Adrenal gland (tissue), 12 donors: ENCODE results near the gene LPP. TPM values are rescaled to one million over a fixed set of nuclear protein-coding genes. Genes with fewer than 3 reads are reported as not detected.

Experiments
- DNase-seq, 7 donors: peaks; one replicate each; pipeline ENCODE4 v3.0.0-alpha.2; 2019 to 2020
- H3K27ac ChIP-seq, 5 donors: fragments of 200-600 bp; sonication (generic) in 4 of 5; 1 replicate in 3 of 5; 2 replicates in 2 of 5; pipeline versions ENCODE4 v1.5.1 to v1.8.0; 2016 to 2020; ENCODE audit warnings: mild to moderate bottlenecking in 1 of 5
- H3K27me3 ChIP-seq: fragments of 200-600 bp; 2 replicates; pipeline ENCODE4 v1.8.0; 2021
- H3K36me3 ChIP-seq, 2 donors: fragments of 200-600 bp; replicated peaks in 1 of 2; 1 replicate in 1 of 2; 2 replicates in 1 of 2; pipeline versions ENCODE4 v1.5.1 to v1.8.0; 2018 to 2022
- H3K4me1 ChIP-seq, 2 donors: fragments of 200-600 bp; replicated peaks in 1 of 2; 1 replicate in 1 of 2; 2 replicates in 1 of 2; pipeline versions ENCODE4 v1.5.1 to v1.8.0; 2018 to 2021
- H3K4me3 ChIP-seq, 4 donors: fragments of 200-600 bp; sonication (generic) in 3 of 4; one replicate each; pipeline ENCODE4 v1.5.1; 2016 to 2018
- H3K9me3 ChIP-seq, 3 donors: fragments of 200-600 bp; sonication (generic) in 1 of 3; replicated peaks in 1 of 3; 1 replicate in 2 of 3; 2 replicates in 1 of 3; pipeline versions ENCODE4 v1.5.1 to v1.8.0; 2016 to 2021
- CTCF ChIP-seq, 6 experiments: fragments of 450-650 bp in 4 of 6; fragments of 200-600 bp in 2 of 6; sonication (generic) in 1 of 6; IDR thresholded peaks; 1 replicate in 5 of 6; 2 replicates in 1 of 6; pipeline versions ENCODE4 v1.5.1 to v1.8.0; 2016 to 2021; ENCODE audit warnings: antibody characterized with exemption in 6 of 6, mild to moderate bottlenecking in 2 of 6, moderate library complexity in 1 of 6
- POLR2A ChIP-seq, 2 donors: fragments of 450-650 bp; IDR thresholded peaks; one replicate each; pipeline ENCODE4 v1.6.1; 2017; ENCODE audit warnings: antibody characterized with exemption in 2 of 2, mild to moderate bottlenecking in 2 of 2, moderate library complexity in 1 of 2
- WGBS, 4 donors: extraction: QIAGEN DNeasy Blood & Tissue Kit in 2 of 4; methylation state at CpG; one replicate each; pipeline versions ENCODE4 v1.1.5 to v1.1.7; 2013 to 2017; 5-methylcytosine and 5-hydroxymethylcytosine counted together
- intact Hi-C, 2 donors: fragments of 100-400 bp; cut with DNase I; formaldehyde crosslinking; loops; one replicate each; pipeline versions ENCODE4 v1.14.1 to v1.15.0; 2022 to 2023
- polyA plus RNA-seq, 3 donors: library from polyadenylated mRNA; stranded (reverse); fragments of 200-250 nt in 2 of 3; fragments of 350-450 nt in 1 of 3; fragmentation: Illumina TruSeq in 1 of 3; extraction: RNeasy Lipid Tissue Mini Kit (QIAGEN cat#74804) in 1 of 3; gene quantifications; one replicate each; pipeline ENCODE4 v1.2.3, GENCODE V29; 2013 to 2014
- total RNA-seq, 9 donors: library from RNA; depleted of rRNA in 4 of 9; stranded (reverse); fragments of >200 nt in 4 of 9; fragments of 120-200 nt in 1 of 9; fragmentation: NEBNext Ultra II Directional in 1 of 9; extraction: Animal tissue kit (Norgen Biotek cat#: 25700) in 1 of 9; gene quantifications; one replicate each; pipeline versions ENCODE4 v1.1.0 to v1.2.4, GENCODE V29; 2013 to 2023
- donor health status: healthy with polysubstance abuse.
- donor health status: Bipolar disorder and iron deficiency.
- donor health status: DM: yes; HTN: yes; CAD: no.
- donor health status: DM: no; HTN: no; CAD: no.
- donor health status: DM: no; HTN: no; CAD: no.
- donor health status: DM: yes; HTN: yes; CAD: no.

The LPP gene
- total and polyA plus RNA-seq, 12 donors: 7.0 to 170 (median 101) TPM

- no peaks in the 10 kb centered on the region for H3K9me3 ChIP-seq
- peaks cover 0 to 4% of the 10 kb centered on the region in 2 donors for H3K4me1 ChIP-seq
- H3K27me3 ChIP-seq: no peaks in the 10 kb centered on the region
- no peak overlapping the region for H3K4me3 ChIP-seq
- no peak for DNase-seq
- 89 to 97% (median 96%) methylated on average over 7 of the region's 7 CpGs for WGBS, 4 donors
- H3K36me3 ChIP-seq: no peaks in the 10 kb centered on the region
- intact Hi-C loops: no loop called here
- TF ChIP-seq CTCF (IDR thresholded peaks at IDR 0.05) (no peak), POLR2A (IDR thresholded peaks at IDR 0.05) (no peak)
- H3K27ac ChIP-seq: no peak overlapping the region
Observed at GRCh38 chr3:188571531-188572095, 417.7 kb downstream of the LPP start.

GRCh38 chr3:188573291-188573940 is 419.5 kb downstream of the LPP start:
- no peak for TF ChIP-seq POLR2A (IDR thresholded peaks at IDR 0.05)
- DNase-seq: no peak
- peaks cover 3 to 18% of the 10 kb centered on the region in 2 donors for H3K4me1 ChIP-seq
- no peaks in the 10 kb centered on the region for H3K27me3 ChIP-seq
- WGBS, 4 donors: 66 to 88% (median 78%) methylated on average over 8 of the region's 8 CpGs
- no peaks in the 10 kb centered on the region for H3K36me3 ChIP-seq
- no peak overlapping the region for H3K27ac ChIP-seq
- intact Hi-C loops: no loop called here
- H3K4me3 ChIP-seq: no peak overlapping the region
- H3K9me3 ChIP-seq: no peaks in the 10 kb centered on the region

GRCh38 chr3:188573956-188574355 is 420.0 kb downstream of the LPP start:
- intact Hi-C loops: no loop called here
- no peak for TF ChIP-seq CTCF (IDR thresholded peaks at IDR 0.05)
- TF ChIP-seq POLR2A (IDR thresholded peaks at IDR 0.05): no peak
- H3K4me1 ChIP-seq: peaks cover 9 to 23% of the 10 kb centered on the region in 2 donors

GRCh38 chr3:188574885-188575284 is 420.9 kb downstream of the LPP start:
- Histone ChIP-seq H3K27ac (no peak overlapping the region), H3K27me3 (no peaks in the 10 kb centered on the region), H3K36me3 (no peaks in the 10 kb centered on the region), H3K9me3 (no peaks in the 10 kb centered on the region), H3K4me1 (peaks cover 9 to 30% of the 10 kb centered on the region in 2 donors), H3K4me3 (no peak overlapping the region)
- no peak for DNase-seq
- intact Hi-C loops: no loop called here
- 87 to 93% (median 89%) methylated on average over 5 of the region's 5 CpGs for WGBS, 4 donors
- TF ChIP-seq CTCF (IDR thresholded peaks at IDR 0.05): no peak
- no peak for TF ChIP-seq POLR2A (IDR thresholded peaks at IDR 0.05)

More at GRCh38 chr3:188573956-188574355, 420.0 kb downstream of the LPP start:
- DNase-seq: no peak
- Histone ChIP-seq H3K9me3 (no peaks in the 10 kb centered on the region), H3K27ac (no peak overlapping the region), H3K4me3 (no peak overlapping the region), H3K36me3 (no peaks in the 10 kb centered on the region), H3K27me3 (no peaks in the 10 kb centered on the region)
- 78 to 91% (median 86%) methylated on average over 3 of the region's 3 CpGs for WGBS, 4 donors

GRCh38 chr3:188575501-188575900 is 421.5 kb downstream of the LPP start:
- no peak for TF ChIP-seq POLR2A (IDR thresholded peaks at IDR 0.05)
- TF ChIP-seq CTCF (IDR thresholded peaks at IDR 0.05): no peak
- H3K27ac ChIP-seq: no peak overlapping the region
- WGBS, 4 donors: 83 to 94% (median 94%) methylated on average over 6 of the region's 6 CpGs
- H3K27me3 ChIP-seq: no peaks in the 10 kb centered on the region
- H3K4me1 ChIP-seq: peaks cover 9 to 30% of the 10 kb centered on the region in 2 donors
- no peak for DNase-seq
- intact Hi-C loops: no loop called here
- no peaks in the 10 kb centered on the region for H3K36me3 ChIP-seq
- no peak overlapping the region for H3K4me3 ChIP-seq
- no peaks in the 10 kb centered on the region for H3K9me3 ChIP-seq
